Psoas muscle (tissue), 8 donors: ENCODE data around the gene ZNF621. TPM values are rescaled to one million over a fixed set of nuclear protein-coding genes. Genes with fewer than 3 reads are reported as not detected.

Source experiments
- ATAC-seq, 4 donors: fragments of 200-7000 bp; cut with Tn5 transposase; one replicate each; pipeline ENCODE4 v1.9.1; 2020; ENCODE audit warnings: moderate library complexity in 3 of 4, mild to moderate bottlenecking in 2 of 4
- DNase-seq, 2 donors: peaks; one replicate each; pipeline ENCODE4 v3.0.0-alpha.2; 2020
- H3K27ac ChIP-seq: fragments of 200-600 bp; one replicate; pipeline ENCODE4 v1.8.0; 2022
- H3K27me3 ChIP-seq, 3 donors: fragments of 200-600 bp in 1 of 3; one replicate each; pipeline versions ENCODE4 v1.6.1 to v1.8.0; 2013 to 2022; ENCODE audit warnings: low read length in 2 of 3, mild to moderate bottlenecking in 2 of 3, moderate library complexity in 1 of 3; ENCODE audit not compliant: insufficient read depth in 3 of 3
- H3K36me3 ChIP-seq, 2 donors: fragments of 200-600 bp in 1 of 2; one replicate each; pipeline versions ENCODE4 v1.6.1 to v1.8.0; 2013 to 2022; ENCODE audit warnings: low read depth in 1 of 2, mild to moderate bottlenecking in 1 of 2, moderate library complexity in 1 of 2; ENCODE audit not compliant: insufficient read depth in 1 of 2
- H3K4me1 ChIP-seq: fragments of 200-600 bp; one replicate; pipeline ENCODE4 v1.8.0; 2022
- H3K4me3 ChIP-seq: fragments of 200-600 bp; one replicate; pipeline ENCODE4 v1.8.0; 2022; ENCODE audit warnings: mild to moderate bottlenecking
- H3K9me3 ChIP-seq: fragments of 200-600 bp; one replicate; pipeline ENCODE4 v1.8.0; 2022
- WGBS, 3 donors: extraction: QIAGEN DNeasy Blood & Tissue Kit; methylation state at CpG; one replicate each; pipeline versions ENCODE4 v1.1.6 to v1.1.7; 2013; 5-methylcytosine and 5-hydroxymethylcytosine counted together
- intact Hi-C, 2 donors: fragments of 100-400 bp; cut with DNase I; formaldehyde crosslinking; loops; one replicate each; pipeline versions ENCODE4 v1.11.0 to v1.14.2; 2022
- polyA plus RNA-seq, 3 donors: library from polyadenylated mRNA; stranded (reverse); fragments of 200-250 nt; gene quantifications; one replicate each; pipeline ENCODE4 v1.2.3, GENCODE V29; 2013
- total RNA-seq, 4 donors: library from RNA; stranded (reverse); fragmentation: NEBNext Ultra II Directional in 2 of 4; extraction: Animal tissue kit (Norgen Biotek cat#: 25700) in 2 of 4; gene quantifications; one replicate each; pipeline versions ENCODE4 v1.2.1 to v1.2.4, GENCODE V29; 2021 to 2023
- TF ChIP-seq, protein P1 (sequence below): fragments of 200-600 bp; IDR thresholded peaks from one replicate; pipeline ENCODE4 v1.8.0; 2022; ENCODE audit warnings: antibody characterized with exemption
- donor health status: healthy with polysubstance abuse.
- donor health status: DM: no; HTN: no; CAD: no; lungs with moderate emphysema.
- donor health status: Bipolar disorder and iron deficiency.
- donor health status: healthy.
- donor health status: DM: yes; HTN: yes; CAD: no.
- donor health status: DM: no; HTN: no; CAD: no.
- donor health status: DM: no; HTN: no; CAD: no.
- donor health status: DM: yes; HTN: yes; CAD: no.

The ZNF621 gene
- total and polyA plus RNA-seq, 7 donors, result 5.4 to 9.9 (median 9.1) TPM

DNA sequence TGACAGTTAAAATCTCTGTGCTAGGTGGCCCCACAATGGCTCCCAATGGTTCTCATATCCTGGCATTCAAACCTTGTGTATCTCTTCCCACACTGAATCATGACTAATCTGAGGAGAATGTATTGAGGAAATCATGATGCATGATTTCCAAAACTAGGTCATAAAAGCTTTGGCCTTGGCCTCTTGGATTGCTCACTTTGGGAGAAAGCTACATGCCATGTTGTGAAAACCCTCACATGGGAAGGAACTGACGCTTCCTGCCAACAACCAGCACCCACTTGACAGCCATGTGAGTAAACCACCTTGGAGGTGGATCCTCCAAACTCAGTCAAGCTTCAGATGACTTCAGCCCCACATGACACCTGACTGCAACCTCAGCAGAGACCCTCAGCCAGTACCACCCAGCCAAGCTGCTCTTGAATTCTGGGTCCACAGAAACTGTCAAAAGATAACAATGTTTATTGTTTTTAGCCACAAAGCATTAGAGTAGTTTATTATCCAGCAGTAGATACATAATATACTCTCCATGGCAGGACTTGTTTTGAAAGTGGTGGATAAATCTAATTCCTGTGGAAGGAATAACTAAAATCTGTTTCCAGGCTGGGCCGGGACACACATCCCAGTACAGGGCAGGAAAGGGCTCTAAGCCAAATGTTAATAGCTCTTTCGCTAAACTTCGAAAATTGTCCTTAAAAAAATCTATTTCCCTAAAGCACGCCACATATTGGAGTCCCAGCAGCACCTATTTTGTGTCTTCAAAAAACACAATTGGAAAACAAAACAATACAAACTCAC lies 19.9 kb upstream of the ZNF621 start:
- TF ChIP-seq, protein P1, sequence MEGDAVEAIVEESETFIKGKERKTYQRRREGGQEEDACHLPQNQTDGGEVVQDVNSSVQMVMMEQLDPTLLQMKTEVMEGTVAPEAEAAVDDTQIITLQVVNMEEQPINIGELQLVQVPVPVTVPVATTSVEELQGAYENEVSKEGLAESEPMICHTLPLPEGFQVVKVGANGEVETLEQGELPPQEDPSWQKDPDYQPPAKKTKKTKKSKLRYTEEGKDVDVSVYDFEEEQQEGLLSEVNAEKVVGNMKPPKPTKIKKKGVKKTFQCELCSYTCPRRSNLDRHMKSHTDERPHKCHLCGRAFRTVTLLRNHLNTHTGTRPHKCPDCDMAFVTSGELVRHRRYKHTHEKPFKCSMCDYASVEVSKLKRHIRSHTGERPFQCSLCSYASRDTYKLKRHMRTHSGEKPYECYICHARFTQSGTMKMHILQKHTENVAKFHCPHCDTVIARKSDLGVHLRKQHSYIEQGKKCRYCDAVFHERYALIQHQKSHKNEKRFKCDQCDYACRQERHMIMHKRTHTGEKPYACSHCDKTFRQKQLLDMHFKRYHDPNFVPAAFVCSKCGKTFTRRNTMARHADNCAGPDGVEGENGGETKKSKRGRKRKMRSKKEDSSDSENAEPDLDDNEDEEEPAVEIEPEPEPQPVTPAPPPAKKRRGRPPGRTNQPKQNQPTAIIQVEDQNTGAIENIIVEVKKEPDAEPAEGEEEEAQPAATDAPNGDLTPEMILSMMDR, result no peak
- peak; percentile 54 to 72 (median 68) for ATAC-seq

DNA sequence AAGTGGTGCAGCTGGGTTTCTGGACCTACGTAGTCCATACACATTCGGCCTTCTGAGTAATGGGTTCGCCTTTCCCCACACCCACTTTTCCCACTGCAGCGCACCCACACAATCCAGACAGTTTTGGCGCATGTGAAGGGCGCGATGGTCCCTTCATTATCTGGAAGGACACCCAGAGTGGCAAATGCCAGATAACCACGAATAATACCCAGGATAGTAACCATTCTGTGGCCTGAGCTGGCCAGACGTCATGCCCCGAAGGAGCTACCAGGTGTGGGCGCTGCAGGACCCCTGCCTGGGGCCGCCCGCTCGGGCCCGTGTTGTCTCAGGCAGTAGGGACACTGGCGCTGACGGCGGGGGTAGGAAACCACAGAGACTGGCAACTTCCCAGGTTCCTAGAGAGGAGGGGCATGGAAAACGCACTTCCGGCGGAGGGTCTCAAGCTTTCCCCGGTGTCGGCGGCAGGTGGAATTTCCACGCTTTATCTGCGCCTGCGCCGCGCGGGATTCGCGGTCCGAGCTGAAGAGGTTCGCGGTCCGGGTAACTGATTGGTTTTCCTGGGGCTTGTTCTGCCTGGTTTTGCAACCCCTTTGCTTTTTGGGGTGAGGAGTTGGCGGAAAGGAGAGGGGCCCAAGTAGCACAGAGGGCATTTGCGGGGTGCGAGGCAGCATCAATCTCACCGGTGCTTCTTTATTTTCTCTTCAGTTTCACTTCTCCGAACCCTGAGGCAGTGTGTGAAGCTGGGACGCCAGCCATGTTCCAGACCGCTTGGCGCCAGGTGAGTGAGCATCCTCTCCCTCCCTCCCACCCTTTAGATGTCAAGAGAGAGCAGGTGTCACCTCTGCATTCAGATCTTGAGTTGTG lies 18.9 kb upstream of the ZNF621 start, which contains the start of gene ZNF620:
Gene ZNF620, plus strand, starts transcription at position 441 of the 864 bp plus-strand sequence. Its CDS starts 314 bp downstream, at position 755.
- peak; percentile 75 to 86 for DNase-seq
- Histone ChIP-seq H3K27me3 (no peaks in the 10 kb centered on the region), H3K27ac (peak within 1 kb of the TSS; percentile 84), H3K4me1 (peaks cover 16% of the 10 kb centered on the region), H3K9me3 (no peaks in the 10 kb centered on the region), H3K36me3 (peaks cover 0 to 11% of the 10 kb centered on the region in 2 donors), H3K4me3 (peak within 1 kb of the TSS; percentile 79)
- ATAC-seq, result peak; percentile 88 to 96 (median 94)
- TF ChIP-seq, protein P1, result peak; percentile 28
- WGBS, 3 donors, result 4 to 5% (median 4%) methylated on average over 43 to 44 of the region's 44 CpGs
- intact Hi-C loops, result loop anchor here in 1 of 2 donors (5.0 kb wide), 1 partner anchor 39 kb away; no protein-coding TSS in a partner anchor

More for the DNA sequence above, 19.9 kb upstream of the ZNF621 start:
- Histone ChIP-seq H3K27me3 (no peaks in the 10 kb centered on the region), H3K27ac (peak overlapping the region; percentile 84), H3K9me3 (no peaks in the 10 kb centered on the region), H3K4me1 (peaks cover 16% of the 10 kb centered on the region), H3K36me3 (peaks cover 0 to 3% of the 10 kb centered on the region in 2 donors), H3K4me3 (peak overlapping the region; percentile 79)
- intact Hi-C loops, result loop anchor here in 1 of 2 donors (5.0 kb wide), 1 partner anchor 38 kb away; no protein-coding TSS in a partner anchor
- WGBS, 3 donors, result 54 to 59% (median 58%) methylated on average over 5 of the region's 5 CpGs
- peak in 1 of 2 donors; percentile 29 for DNase-seq

DNA sequence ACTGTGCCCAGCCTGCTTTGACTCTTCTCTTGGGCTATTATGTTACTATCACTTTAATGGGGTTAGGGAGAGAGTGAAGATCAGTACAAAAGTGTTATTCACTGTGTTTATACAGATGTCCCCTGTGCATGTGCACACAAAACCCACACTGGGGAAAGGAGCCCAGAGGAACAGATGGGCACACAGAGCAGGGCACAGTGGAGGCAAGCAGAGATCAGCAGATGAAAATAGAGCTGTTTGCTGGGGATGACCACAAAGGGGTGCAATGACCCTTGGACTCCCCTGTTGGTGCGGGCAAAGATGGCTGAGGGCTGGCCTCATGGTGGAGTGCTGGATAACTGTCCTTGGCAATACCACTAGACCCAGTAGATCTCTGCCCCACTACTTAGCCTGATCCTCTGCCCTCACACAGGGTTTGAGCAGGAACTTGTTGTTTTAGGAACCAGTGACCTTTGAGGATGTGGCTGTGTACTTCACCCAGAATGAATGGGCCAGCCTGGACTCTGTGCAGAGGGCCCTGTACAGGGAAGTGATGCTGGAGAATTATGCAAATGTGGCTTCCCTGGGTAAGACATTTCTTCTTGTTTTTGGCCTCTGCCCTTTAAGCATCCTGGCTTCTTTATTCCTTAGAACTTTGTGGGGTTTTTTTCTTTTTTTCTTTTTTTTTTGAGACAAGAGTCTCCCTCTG lies 13.6 kb upstream of the ZNF621 start:
- Histone ChIP-seq H3K4me1 (peaks cover 5% of the 10 kb centered on the region), H3K27me3 (no peaks in the 10 kb centered on the region), H3K4me3 (no peak overlapping the region), H3K36me3 (peaks cover 0 to 41% of the 10 kb centered on the region in 2 donors), H3K9me3 (no peaks in the 10 kb centered on the region), H3K27ac (no peak overlapping the region)
- ATAC-seq, result no peak
- 86 to 100% (median 91%) methylated on average over 1 of the region's 1 CpG for WGBS, 3 donors
- DNase-seq, result no peak
- intact Hi-C loops, result no loop called here
- TF ChIP-seq, protein P1, result no peak

DNA sequence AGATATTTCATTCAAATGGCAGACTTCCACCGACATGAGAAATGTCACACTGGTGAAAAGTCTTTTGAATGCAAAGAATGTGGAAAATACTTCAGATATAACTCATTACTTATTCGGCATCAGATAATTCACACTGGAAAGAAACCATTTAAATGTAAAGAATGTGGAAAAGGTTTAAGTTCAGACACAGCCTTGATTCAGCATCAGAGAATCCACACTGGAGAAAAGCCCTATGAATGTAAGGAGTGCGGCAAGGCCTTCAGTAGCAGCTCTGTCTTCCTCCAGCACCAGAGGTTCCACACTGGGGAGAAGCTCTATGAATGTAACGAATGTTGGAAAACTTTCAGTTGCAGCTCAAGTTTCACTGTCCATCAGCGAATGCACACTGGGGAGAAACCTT lies 8.6 kb upstream of the ZNF621 start:
- intact Hi-C loops, result no loop called here
- Histone ChIP-seq H3K36me3 (peaks cover 2 to 32% of the 10 kb centered on the region in 2 donors), H3K9me3 (no peaks in the 10 kb centered on the region), H3K27ac (no peak overlapping the region), H3K4me1 (peaks cover 6% of the 10 kb centered on the region), H3K4me3 (no peak overlapping the region), H3K27me3 (no peaks in the 10 kb centered on the region)
- no peak for DNase-seq
- ATAC-seq, result no peak
- TF ChIP-seq, protein P1, result no peak
- 51 to 71% (median 62%) methylated on average over 5 of the region's 5 CpGs for WGBS, 3 donors
